HepG2 (cell line): Measurements from ENCODE around the gene DDRGK1. TPM values are rescaled to one million over a fixed set of nuclear protein-coding genes. Genes with fewer than 3 reads are reported as not detected.

Experiments used
- ELF1 ChIP-seq: sonication (generic); formaldehyde crosslinking; IDR thresholded peaks from 2 replicates; pipeline ENCODE4 v1.4.0; 2020; ENCODE audit warnings: missing genetic modification reagents
- ETV6 ChIP-seq: sonication (generic); formaldehyde crosslinking; conservative IDR thresholded peaks from 2 replicates; pipeline ENCODE4 v1.4.0; 2020; ENCODE audit warnings: missing genetic modification reagents
- HMG20A ChIP-seq: IDR thresholded peaks from 2 replicates; pipeline ENCODE4 v1.6.1; 2016; ENCODE audit warnings: borderline replicate concordance
- KDM1A ChIP-seq: IDR thresholded peaks from 2 replicates; pipeline ENCODE4 v1.6.1; 2016; ENCODE audit warnings: missing compliant biosample characterization
- KLF12 ChIP-seq: sonication (generic); formaldehyde crosslinking; IDR thresholded peaks from 2 replicates; pipeline ENCODE4 v1.4.0; 2020; ENCODE audit warnings: missing genetic modification reagents, borderline replicate concordance
- MEIS1 ChIP-seq: sonication (generic); formaldehyde crosslinking; IDR thresholded peaks from 2 replicates; pipeline ENCODE4 v1.9.0; 2021; ENCODE audit warnings: mild to moderate bottlenecking, missing genetic modification reagents, moderate library complexity, borderline replicate concordance
- NR1H2 ChIP-seq: sonication (generic); formaldehyde crosslinking; IDR thresholded peaks from 2 replicates; pipeline ENCODE4 v1.8.1; 2022; ENCODE audit warnings: low read depth, missing genetic modification reagents, borderline replicate concordance
- NR2F1 ChIP-seq, 2 experiments: fragments of 450-650 bp in 1 of 2; formaldehyde crosslinking in 1 of 2; IDR thresholded peaks; 2 replicates each; pipeline versions ENCODE4 v1.5.0 to v1.6.1; 2016 to 2020; ENCODE audit warnings: mild to moderate bottlenecking in 1 of 2, missing compliant biosample characterization in 1 of 2, missing genetic modification reagents in 1 of 2, moderate library complexity in 1 of 2
- RARA ChIP-seq: IDR thresholded peaks from 2 replicates; pipeline ENCODE4 v1.6.1; 2016; ENCODE audit warnings: missing genetic modification reagents, missing compliant biosample characterization
- RFXANK ChIP-seq: IDR thresholded peaks from 2 replicates; pipeline ENCODE4 v1.6.1; 2016
- SETDB1 ChIP-seq: sonication (generic); formaldehyde crosslinking; IDR thresholded peaks from 2 replicates; pipeline ENCODE4 v1.5.1; 2020; ENCODE audit warnings: missing genetic modification reagents, mild to moderate bottlenecking, borderline replicate concordance
- SP1 ChIP-seq, 2 experiments: fragments of 450-650 bp in 1 of 2; sonication (generic) in 1 of 2; formaldehyde crosslinking in 1 of 2; IDR thresholded peaks; 2 replicates each; pipeline versions ENCODE4 v1.4.0 to v1.6.1; 2016 to 2020; ENCODE audit warnings: missing genetic modification reagents in 1 of 2
- TEAD2 ChIP-seq: sonication (generic); formaldehyde crosslinking; IDR thresholded peaks from 2 replicates; pipeline ENCODE4 v1.9.0; 2021; ENCODE audit warnings: missing genetic modification reagents
- ZNF263 ChIP-seq: sonication (generic); formaldehyde crosslinking; IDR thresholded peaks from 2 replicates; pipeline ENCODE4 v1.4.0; 2020; ENCODE audit warnings: missing genetic modification reagents
- ZNF441 ChIP-seq: sonication (generic); formaldehyde crosslinking; IDR thresholded peaks from 2 replicates; pipeline ENCODE4 v1.7.0; 2021; ENCODE audit warnings: missing genetic modification reagents, borderline replicate concordance
- ZNF557 ChIP-seq: sonication (generic); formaldehyde crosslinking; IDR thresholded peaks from 2 replicates; pipeline ENCODE4 v1.4.0; 2020; ENCODE audit warnings: missing genetic modification reagents
- ZNF747 ChIP-seq: sonication (generic); formaldehyde crosslinking; IDR thresholded peaks from 2 replicates; pipeline ENCODE4 v1.8.1; 2023; ENCODE audit warnings: missing genetic modification reagents, mild to moderate bottlenecking, borderline replicate concordance
- ZNF891 ChIP-seq: sonication (generic); formaldehyde crosslinking; IDR thresholded peaks from 2 replicates; pipeline ENCODE4 v1.5.0; 2020; ENCODE audit warnings: mild to moderate bottlenecking, missing genetic modification reagents
- polyA plus RNA-seq, 8 experiments: library from polyadenylated mRNA; depleted of rRNA in 3 of 8; stranded (reverse) in 7 of 8; unstranded in 1 of 8; fragments of >200 nt; fragmentation: Illumina TruSeq in 4 of 8; extraction: Trizol in 4 of 8; gene quantifications; 2 replicates each; pipeline versions ENCODE4 v1.2.1 to v1.2.3, GENCODE V29; 2011 to 2016; ENCODE audit warnings: low read depth in 4 of 8, missing spikeins in 1 of 8, mixed read lengths in 1 of 8; ENCODE audit not compliant: insufficient read depth in 1 of 8
- total RNA-seq, 5 experiments: library from RNA; depleted of rRNA; stranded (reverse); fragments of >200 nt; fragmentation: Illumina TruSeq; extraction: Trizol; gene quantifications; 2 replicates each; pipeline ENCODE4 v1.2.3, GENCODE V29; 2016; ENCODE audit warnings: low read depth in 1 of 5
- TF ChIP-seq, protein P1 (sequence below): fragments of 450-650 bp; IDR thresholded peaks from 2 replicates; pipeline ENCODE4 v1.6.1; 2016
- TF ChIP-seq, protein P2 (sequence below): sonication (generic); formaldehyde crosslinking; IDR thresholded peaks from 2 replicates; pipeline ENCODE4 v1.4.0; 2020; ENCODE audit warnings: low read depth, mild to moderate bottlenecking, missing genetic modification reagents
- TF ChIP-seq, protein P3 (sequence below): sonication (generic); formaldehyde crosslinking; IDR thresholded peaks from 2 replicates; pipeline ENCODE4 v1.4.0; 2020; ENCODE audit warnings: missing genetic modification reagents
- TF ChIP-seq, protein P4 (sequence below): sonication (generic); formaldehyde crosslinking; IDR thresholded peaks from 2 replicates; pipeline ENCODE4 v1.8.1; 2022; ENCODE audit warnings: low read depth, mild to moderate bottlenecking, missing genetic modification reagents
- TF ChIP-seq, protein P5 (sequence below): sonication (generic); formaldehyde crosslinking; IDR thresholded peaks from 2 replicates; pipeline ENCODE4 v1.5.0; 2020; ENCODE audit warnings: missing genetic modification reagents, mild to moderate bottlenecking, borderline replicate concordance

Gene DDRGK1
- total and polyA plus RNA-seq, 2 of the 13 experiments (the other 11 are each of a cell fraction or from before 2014, with no cell fraction given): 96.7 to 149 TPM

DNA sequence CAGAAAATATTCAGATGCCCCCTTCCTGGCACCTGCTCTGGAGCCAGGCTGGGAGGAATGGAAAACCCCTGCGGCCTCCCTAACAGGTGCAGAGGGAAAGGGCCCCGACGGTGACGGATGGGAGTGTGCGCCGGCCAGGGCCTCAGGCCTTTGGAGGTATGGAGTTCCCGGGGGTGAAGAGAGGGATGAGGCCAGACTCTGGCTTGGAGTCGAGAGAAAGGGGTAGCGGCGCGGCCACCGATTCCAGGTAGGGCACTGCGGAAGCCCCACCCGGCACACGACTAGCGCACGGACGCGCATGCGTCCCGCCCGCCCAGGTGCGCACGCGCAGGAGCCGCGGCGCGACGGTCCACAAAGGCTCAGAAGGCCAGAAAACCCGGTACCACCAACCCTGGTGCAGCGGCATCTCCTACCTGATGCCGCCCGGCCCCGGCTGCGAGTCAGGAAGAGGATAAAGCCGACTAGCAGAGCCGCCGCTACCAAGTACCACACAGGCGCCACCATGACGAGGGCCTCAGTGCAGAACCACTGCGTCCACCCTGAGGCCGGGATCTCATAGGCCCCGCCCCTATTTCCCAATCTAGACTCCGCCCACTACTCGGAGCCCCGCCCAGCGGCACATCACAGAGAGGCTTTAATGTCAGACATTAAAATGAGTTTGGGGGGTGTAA is at the start of gene DDRGK1 (continued):
- TF ChIP-seq, protein P1, sequence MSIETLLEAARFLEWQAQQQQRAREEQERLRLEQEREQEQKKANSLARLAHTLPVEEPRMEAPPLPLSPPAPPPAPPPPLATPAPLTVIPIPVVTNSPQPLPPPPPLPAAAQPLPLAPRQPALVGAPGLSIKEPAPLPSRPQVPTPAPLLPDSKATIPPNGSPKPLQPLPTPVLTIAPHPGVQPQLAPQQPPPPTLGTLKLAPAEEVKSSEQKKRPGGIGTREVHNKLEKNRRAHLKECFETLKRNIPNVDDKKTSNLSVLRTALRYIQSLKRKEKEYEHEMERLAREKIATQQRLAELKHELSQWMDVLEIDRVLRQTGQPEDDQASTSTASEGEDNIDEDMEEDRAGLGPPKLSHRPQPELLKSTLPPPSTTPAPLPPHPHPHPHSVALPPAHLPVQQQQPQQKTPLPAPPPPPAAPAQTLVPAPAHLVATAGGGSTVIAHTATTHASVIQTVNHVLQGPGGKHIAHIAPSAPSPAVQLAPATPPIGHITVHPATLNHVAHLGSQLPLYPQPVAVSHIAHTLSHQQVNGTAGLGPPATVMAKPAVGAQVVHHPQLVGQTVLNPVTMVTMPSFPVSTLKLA: no peak
- 0 out of 2 replicates have a peak, but pooled peaks have one; percentile 45 for TF ChIP-seq TEAD2 (CRISPR knock-in tag)
- TF ChIP-seq KDM1A (CRISPR knock-in tag): no peak
- no peak for TF ChIP-seq HMG20A (CRISPR knock-in tag)
- TF ChIP-seq MEIS1 (CRISPR knock-in tag): peak; percentile 98
- TF ChIP-seq, protein P2, sequence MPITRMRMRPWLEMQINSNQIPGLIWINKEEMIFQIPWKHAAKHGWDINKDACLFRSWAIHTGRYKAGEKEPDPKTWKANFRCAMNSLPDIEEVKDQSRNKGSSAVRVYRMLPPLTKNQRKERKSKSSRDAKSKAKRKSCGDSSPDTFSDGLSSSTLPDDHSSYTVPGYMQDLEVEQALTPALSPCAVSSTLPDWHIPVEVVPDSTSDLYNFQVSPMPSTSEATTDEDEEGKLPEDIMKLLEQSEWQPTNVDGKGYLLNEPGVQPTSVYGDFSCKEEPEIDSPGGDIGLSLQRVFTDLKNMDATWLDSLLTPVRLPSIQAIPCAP (CRISPR knock-in tag): peak; percentile 14; the same call in 1 of the 2 replicates
- TF ChIP-seq ELF1 (CRISPR knock-in tag): peak; percentile 85
- no peak for TF ChIP-seq NR1H2 (CRISPR knock-in tag)
- peak; percentile 43; the same call in 1 of the 2 replicates for TF ChIP-seq RFXANK (CRISPR knock-in tag)
- TF ChIP-seq, protein P3, sequence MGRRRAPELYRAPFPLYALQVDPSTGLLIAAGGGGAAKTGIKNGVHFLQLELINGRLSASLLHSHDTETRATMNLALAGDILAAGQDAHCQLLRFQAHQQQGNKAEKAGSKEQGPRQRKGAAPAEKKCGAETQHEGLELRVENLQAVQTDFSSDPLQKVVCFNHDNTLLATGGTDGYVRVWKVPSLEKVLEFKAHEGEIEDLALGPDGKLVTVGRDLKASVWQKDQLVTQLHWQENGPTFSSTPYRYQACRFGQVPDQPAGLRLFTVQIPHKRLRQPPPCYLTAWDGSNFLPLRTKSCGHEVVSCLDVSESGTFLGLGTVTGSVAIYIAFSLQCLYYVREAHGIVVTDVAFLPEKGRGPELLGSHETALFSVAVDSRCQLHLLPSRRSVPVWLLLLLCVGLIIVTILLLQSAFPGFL (CRISPR knock-in tag): no peak
- TF ChIP-seq, protein P4, sequence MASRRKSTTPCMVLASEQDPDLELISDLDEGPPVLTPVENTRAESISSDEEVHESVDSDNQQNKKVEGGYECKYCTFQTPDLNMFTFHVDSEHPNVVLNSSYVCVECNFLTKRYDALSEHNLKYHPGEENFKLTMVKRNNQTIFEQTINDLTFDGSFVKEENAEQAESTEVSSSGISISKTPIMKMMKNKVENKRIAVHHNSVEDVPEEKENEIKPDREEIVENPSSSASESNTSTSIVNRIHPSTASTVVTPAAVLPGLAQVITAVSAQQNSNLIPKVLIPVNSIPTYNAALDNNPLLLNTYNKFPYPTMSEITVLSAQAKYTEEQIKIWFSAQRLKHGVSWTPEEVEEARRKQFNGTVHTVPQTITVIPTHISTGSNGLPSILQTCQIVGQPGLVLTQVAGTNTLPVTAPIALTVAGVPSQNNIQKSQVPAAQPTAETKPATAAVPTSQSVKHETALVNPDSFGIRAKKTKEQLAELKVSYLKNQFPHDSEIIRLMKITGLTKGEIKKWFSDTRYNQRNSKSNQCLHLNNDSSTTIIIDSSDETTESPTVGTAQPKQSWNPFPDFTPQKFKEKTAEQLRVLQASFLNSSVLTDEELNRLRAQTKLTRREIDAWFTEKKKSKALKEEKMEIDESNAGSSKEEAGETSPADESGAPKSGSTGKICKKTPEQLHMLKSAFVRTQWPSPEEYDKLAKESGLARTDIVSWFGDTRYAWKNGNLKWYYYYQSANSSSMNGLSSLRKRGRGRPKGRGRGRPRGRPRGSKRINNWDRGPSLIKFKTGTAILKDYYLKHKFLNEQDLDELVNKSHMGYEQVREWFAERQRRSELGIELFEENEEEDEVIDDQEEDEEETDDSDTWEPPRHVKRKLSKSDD (CRISPR knock-in tag): 0 out of 2 replicates have a peak, but pooled peaks have one; percentile 47
- peak; percentile 93 for TF ChIP-seq ZNF557 (CRISPR knock-in tag)
- no peak for TF ChIP-seq ZNF441 (CRISPR knock-in tag)
- TF ChIP-seq RARA (CRISPR knock-in tag): no peak
- TF ChIP-seq ZNF263 (CRISPR knock-in tag): peak; percentile 70
- TF ChIP-seq ZNF747 (CRISPR knock-in tag): peak; percentile 93
- TF ChIP-seq ZNF891 (CRISPR knock-in tag): peak; percentile 97; the same call in 1 of the 2 replicates
- TF ChIP-seq SETDB1 (CRISPR knock-in tag): no peak
- peak; percentile 86 for TF ChIP-seq KLF12 (CRISPR knock-in tag)
- TF ChIP-seq SP1 (IDR thresholded peaks at IDR 0.05): no peak
- TF ChIP-seq SP1 (CRISPR knock-in tag; IDR thresholded peaks at IDR 0.05): peak; percentile 99
- peak; percentile 89; the same call in 1 of the 2 replicates for TF ChIP-seq ETV6 (CRISPR knock-in tag)
- TF ChIP-seq NR2F1 (CRISPR knock-in tag; IDR thresholded peaks at IDR 0.05): peak in 1 of 2 experiments; percentile 43; a peak in 1 of 4 replicates
- TF ChIP-seq, protein P5, sequence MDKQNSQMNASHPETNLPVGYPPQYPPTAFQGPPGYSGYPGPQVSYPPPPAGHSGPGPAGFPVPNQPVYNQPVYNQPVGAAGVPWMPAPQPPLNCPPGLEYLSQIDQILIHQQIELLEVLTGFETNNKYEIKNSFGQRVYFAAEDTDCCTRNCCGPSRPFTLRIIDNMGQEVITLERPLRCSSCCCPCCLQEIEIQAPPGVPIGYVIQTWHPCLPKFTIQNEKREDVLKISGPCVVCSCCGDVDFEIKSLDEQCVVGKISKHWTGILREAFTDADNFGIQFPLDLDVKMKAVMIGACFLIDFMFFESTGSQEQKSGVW: peak; percentile 90
